ENCODE results near the gene CNTD1. TPM values are rescaled to one million over a fixed set of nuclear protein-coding genes. Genes with fewer than 3 reads are reported as not detected.

The CNTD1 gene
- total RNA-seq, 2 donors from 2014 or later, result 0.61 TPM; not detected in 1

DNA sequence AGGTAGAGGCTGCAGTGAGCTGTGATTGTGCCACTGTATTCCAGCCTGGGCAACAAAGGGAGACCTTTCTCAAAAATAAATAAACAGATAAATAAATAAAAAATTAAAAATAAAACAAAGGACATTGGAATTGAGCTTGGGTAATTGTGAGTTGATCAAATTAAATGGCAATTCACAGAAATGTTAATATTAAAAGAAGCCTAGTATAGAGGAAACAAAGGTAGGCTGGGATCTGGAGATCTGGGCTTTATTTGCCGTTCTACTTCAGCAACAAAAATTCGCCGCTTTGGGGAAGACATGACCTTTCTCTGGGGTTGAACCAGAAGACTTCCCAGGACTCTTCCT, 25.7 kb upstream of the CNTD1 start:
- intact Hi-C loops (cut with DNase I), result no loop called here
- Histone ChIP-seq H3K4me1 (peaks cover 6% of the 10 kb centered on the region), H3K4me3 (peak overlapping the region; percentile 74), H3K9ac (ENCODE audit: low read depth in 2 of 2, low read length in 2 of 2) (peak overlapping the region in 1 of 2 donors; percentile 94), H3K9me3 (no peaks in the 10 kb centered on the region), H3K27me3 (no peaks in the 10 kb centered on the region), H3K27ac (peak overlapping the region; percentile 72), H3K36me3 (no peaks in the 10 kb centered on the region)
- no peak for DNase-seq
- TF ChIP-seq, protein P1, sequence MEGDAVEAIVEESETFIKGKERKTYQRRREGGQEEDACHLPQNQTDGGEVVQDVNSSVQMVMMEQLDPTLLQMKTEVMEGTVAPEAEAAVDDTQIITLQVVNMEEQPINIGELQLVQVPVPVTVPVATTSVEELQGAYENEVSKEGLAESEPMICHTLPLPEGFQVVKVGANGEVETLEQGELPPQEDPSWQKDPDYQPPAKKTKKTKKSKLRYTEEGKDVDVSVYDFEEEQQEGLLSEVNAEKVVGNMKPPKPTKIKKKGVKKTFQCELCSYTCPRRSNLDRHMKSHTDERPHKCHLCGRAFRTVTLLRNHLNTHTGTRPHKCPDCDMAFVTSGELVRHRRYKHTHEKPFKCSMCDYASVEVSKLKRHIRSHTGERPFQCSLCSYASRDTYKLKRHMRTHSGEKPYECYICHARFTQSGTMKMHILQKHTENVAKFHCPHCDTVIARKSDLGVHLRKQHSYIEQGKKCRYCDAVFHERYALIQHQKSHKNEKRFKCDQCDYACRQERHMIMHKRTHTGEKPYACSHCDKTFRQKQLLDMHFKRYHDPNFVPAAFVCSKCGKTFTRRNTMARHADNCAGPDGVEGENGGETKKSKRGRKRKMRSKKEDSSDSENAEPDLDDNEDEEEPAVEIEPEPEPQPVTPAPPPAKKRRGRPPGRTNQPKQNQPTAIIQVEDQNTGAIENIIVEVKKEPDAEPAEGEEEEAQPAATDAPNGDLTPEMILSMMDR (IDR thresholded peaks at IDR 0.05), result no peak

DNA sequence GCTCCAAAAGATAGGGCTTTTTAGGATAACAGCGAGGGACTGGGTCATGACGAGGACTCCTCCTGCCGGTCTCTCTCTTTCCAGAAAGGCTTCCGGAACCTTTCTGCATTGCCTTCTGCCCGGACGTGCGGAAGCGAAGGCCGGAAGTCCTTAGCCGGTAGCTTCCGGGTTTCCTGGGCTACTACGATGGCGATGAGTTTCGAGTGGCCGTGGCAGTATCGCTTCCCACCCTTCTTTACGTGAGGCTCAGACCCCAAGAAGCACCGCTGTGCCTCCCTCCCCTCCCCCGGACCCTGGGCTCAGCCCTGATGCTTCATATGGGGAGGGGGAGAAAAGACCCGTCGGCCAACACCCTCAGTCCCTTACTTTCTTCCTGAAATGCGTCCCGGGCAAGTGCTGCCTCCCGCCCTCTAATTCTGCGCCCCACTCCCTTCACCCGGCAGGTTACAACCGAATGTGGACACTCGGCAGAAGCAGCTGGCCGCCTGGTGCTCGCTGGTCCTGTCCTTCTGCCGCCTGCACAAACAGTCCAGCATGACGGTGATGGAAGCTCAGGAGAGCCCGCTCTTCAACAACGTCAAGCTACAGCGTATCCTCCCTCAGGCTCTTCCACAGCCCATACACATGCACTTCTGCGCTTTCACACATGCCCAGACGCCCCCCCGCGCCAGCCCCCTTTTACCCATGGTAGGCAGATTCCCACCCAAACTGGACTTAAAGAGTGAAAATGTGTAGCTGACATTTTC, 25.2 kb upstream of the CNTD1 start, which contains the start of gene VPS25:
Gene VPS25, plus strand, starts transcription at position 160 of the 746 bp plus-strand sequence. Its CDS starts 27 bp downstream, at position 187.
- TF ChIP-seq, protein P1 (IDR thresholded peaks at IDR 0.05), result no peak
- Histone ChIP-seq H3K9me3 (no peaks in the 10 kb centered on the region), H3K4me1 (peaks cover 6% of the 10 kb centered on the region), H3K27ac (peak within 1 kb of the TSS; percentile 72), H3K27me3 (no peaks in the 10 kb centered on the region), H3K36me3 (no peaks in the 10 kb centered on the region), H3K9ac (ENCODE audit: low read depth in 2 of 2, low read length in 2 of 2) (peak within 1 kb of the TSS; percentile 92 to 94), H3K4me3 (peak within 1 kb of the TSS; percentile 74)
- peak; percentile 86 for DNase-seq
- intact Hi-C loops (cut with DNase I), result no loop called here

DNA sequence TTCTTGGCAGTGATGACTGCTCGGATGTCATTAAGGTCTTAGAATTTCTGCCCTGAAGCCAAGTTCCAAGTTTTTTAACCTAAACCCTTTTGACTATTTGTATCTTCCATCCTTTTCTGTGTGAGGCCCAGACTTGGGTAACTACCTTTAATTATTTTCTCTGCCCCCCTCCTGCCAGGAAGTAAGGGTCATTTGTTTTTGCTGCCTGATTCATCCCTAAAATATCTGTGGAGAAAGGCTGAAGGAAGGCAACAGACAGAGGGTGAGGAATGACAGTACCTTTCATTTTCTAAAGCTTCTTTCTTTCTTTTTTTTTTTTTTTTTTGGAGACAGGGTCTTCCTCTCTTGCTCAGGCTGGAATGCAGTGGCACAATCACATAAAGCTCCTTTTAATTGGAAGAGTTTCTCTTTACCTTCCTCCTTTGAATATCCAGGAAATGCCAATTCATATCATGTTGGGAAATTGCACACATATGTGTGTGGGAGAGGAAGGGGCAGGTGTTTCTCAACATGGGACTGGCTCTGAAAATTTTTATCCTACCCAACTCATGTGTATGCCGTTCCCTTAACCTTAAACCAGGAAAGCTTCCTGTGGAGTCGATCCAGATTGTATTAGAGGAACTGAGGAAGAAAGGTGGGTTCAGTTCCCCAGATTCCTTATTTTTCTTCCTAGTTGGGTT, 24.5 kb upstream of the CNTD1 start:
- peak overlapping the region; percentile 74 for H3K4me3 ChIP-seq
- TF ChIP-seq, protein P1 (IDR thresholded peaks at IDR 0.05), result no peak
- no peak for DNase-seq

DNA sequence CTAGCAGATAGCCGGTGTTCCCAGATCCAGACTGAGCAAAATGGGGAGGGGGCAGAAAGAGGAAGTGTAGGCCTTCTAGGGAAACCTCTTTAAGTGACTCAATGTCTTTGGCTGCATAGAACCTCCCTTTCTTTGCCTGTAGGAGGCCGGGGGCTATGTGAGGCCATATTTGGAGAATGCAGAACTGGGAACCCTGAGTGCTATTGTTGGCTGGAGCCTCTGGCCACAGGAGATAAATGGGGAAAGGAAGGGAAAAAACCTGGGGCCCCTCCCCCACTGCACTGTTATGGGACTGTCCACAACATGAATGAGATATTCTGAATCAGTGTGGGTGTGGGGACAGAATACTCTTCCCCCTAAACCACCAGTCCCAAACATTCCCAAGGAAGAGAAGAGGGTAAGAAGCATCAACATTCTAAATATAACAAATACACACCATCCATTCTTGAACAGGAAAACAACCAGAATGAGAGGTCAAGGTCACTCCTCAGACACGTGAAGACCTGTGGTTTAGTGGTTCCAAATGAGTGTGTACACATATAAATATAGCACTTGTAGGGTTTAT, 23.0 kb upstream of the CNTD1 start:
- intact Hi-C loops (cut with DNase I), result loop anchor here (5.0 kb wide), 1 partner anchor 47 kb away; the partner anchor contains the start of gene BECN1
- Histone ChIP-seq H3K36me3 (no peaks in the 10 kb centered on the region), H3K4me1 (peaks cover 6% of the 10 kb centered on the region)

More for the DNA sequence above, 24.5 kb upstream of the CNTD1 start:
- no peaks in the 10 kb centered on the region for H3K36me3 ChIP-seq
- no peaks in the 10 kb centered on the region for H3K9me3 ChIP-seq
- peaks cover 6% of the 10 kb centered on the region for H3K4me1 ChIP-seq
- H3K27ac ChIP-seq, result no peak overlapping the region
- H3K9ac ChIP-seq (ENCODE audit: low read depth in 2 of 2, low read length in 2 of 2), result peak overlapping the region; percentile 92 to 94
- intact Hi-C loops (cut with DNase I), result no loop called here
- no peaks in the 10 kb centered on the region for H3K27me3 ChIP-seq

DNA sequence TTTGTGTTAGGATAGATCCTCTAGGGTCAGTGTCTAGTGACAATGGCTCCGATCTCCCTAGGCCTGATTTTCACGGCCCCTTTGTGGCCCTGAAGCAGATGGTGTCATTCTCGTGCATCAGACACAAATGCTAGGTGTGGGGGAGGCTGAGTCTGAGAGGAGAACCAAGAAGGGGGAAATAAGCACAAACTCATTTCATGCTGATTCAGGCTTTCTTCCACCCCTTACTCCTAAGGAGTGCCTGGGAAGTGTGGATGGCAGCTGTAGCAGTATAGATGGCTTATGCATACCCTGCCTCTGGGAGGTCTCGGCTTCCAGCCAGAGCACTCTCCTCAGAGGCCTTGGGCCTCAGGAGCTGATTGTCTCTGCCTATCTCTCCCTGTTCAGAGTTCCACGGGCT, 20.1 kb upstream of the CNTD1 start:
- peak overlapping the region; percentile 88 for H3K27ac ChIP-seq
- H3K4me1 ChIP-seq, result peaks cover 6% of the 10 kb centered on the region
- DNase-seq, result no peak
- intact Hi-C loops (cut with DNase I), result loop anchor here (5.0 kb wide), 1 partner anchor 44 kb away; the partner anchor contains the start of gene BECN1
- H3K9ac ChIP-seq (ENCODE audit: low read depth in 2 of 2, low read length in 2 of 2), result peak overlapping the region in 1 of 2 donors; percentile 83
- H3K27me3 ChIP-seq, result no peaks in the 10 kb centered on the region
- no peaks in the 10 kb centered on the region for H3K36me3 ChIP-seq
- no peak overlapping the region for H3K4me3 ChIP-seq
- TF ChIP-seq, protein P1 (IDR thresholded peaks at IDR 0.05), result no peak
- H3K9me3 ChIP-seq, result no peaks in the 10 kb centered on the region

More for the DNA sequence above, 23.0 kb upstream of the CNTD1 start:
- no peak overlapping the region for H3K9ac ChIP-seq (ENCODE audit: low read depth in 2 of 2, low read length in 2 of 2)
- no peaks in the 10 kb centered on the region for H3K9me3 ChIP-seq
- no peak overlapping the region for H3K4me3 ChIP-seq
- no peak overlapping the region for H3K27ac ChIP-seq
- TF ChIP-seq, protein P1 (IDR thresholded peaks at IDR 0.05), result no peak
- DNase-seq, result no peak
- H3K27me3 ChIP-seq, result no peaks in the 10 kb centered on the region
